ENCODE measurements around the gene TRIM65. TPM values are rescaled to one million over a fixed set of nuclear protein-coding genes. Genes with fewer than 3 reads are reported as not detected.

The TRIM65 gene
- total and polyA plus RNA-seq, 2 of the 13 experiments (the other 11 are each of a cell fraction or from before 2014, with no cell fraction given), result 10.3 to 22.4 TPM

DNA sequence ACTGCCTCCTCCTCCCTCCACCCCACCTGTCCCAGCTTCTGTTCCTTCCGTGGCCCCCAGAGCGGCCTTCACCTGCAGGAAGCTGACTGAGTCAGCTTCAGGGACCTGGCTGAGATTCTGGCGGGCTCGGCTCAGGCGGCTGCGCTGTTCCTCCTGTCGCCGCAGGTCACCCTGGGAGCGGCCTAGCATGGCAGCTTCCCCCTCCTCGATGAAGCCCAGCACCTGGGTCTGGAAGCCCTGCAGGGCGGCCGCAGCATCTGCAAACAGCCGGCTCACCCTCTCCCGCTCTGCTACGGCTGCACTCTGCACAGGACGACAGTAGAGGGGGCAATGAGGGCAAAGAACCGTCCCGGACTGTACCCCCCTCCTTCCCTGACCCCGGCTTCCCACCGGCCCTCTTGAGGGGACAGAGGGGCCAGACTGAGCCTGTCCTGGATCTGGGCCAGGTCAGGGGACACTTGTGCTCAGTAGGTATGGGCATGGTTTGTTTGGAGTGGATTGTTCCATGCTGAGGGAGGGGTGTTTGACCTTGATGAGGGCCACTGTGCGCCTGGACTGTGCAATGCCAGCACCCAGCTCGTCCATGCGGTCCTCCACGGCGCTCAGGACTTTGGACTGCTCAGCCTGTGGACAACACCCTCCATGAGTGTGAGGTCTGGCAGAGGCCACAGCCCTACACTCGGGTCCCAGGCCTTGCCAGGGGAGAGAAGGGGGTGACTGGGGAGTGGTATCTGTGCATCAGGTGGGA lies 20.4 kb downstream of the TRIM65 start (continued):
- TF ChIP-seq REXO4 (CRISPR knock-in tag; IDR thresholded peaks at IDR 0.05; ENCODE audit: borderline replicate concordance), result no peak
- TF ChIP-seq ZNF329 (CRISPR knock-in tag; IDR thresholded peaks at IDR 0.05; ENCODE audit: low read depth), result peak; percentile 97
- no peak for TF ChIP-seq CC2D1A (CRISPR knock-in tag; IDR thresholded peaks at IDR 0.05)
- TF ChIP-seq, protein P1, sequence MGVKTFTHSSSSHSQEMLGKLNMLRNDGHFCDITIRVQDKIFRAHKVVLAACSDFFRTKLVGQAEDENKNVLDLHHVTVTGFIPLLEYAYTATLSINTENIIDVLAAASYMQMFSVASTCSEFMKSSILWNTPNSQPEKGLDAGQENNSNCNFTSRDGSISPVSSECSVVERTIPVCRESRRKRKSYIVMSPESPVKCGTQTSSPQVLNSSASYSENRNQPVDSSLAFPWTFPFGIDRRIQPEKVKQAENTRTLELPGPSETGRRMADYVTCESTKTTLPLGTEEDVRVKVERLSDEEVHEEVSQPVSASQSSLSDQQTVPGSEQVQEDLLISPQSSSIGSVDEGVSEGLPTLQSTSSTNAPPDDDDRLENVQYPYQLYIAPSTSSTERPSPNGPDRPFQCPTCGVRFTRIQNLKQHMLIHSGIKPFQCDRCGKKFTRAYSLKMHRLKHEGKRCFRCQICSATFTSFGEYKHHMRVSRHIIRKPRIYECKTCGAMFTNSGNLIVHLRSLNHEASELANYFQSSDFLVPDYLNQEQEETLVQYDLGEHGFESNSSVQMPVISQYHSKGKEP (CRISPR knock-in tag; IDR thresholded peaks at IDR 0.05), result peak; percentile 17; the same call in 1 of the 2 replicates
- peak; percentile 90 for TF ChIP-seq SMAD3 (CRISPR knock-in tag; IDR thresholded peaks at IDR 0.05)
- TF ChIP-seq MYNN (CRISPR knock-in tag; IDR thresholded peaks at IDR 0.05; ENCODE audit: low read depth), result no peak
- peak; percentile 72; the same call in 1 of the 2 replicates for TF ChIP-seq ZNF253 (CRISPR knock-in tag; IDR thresholded peaks at IDR 0.05; ENCODE audit: borderline replicate concordance)
- TF ChIP-seq, protein P2, sequence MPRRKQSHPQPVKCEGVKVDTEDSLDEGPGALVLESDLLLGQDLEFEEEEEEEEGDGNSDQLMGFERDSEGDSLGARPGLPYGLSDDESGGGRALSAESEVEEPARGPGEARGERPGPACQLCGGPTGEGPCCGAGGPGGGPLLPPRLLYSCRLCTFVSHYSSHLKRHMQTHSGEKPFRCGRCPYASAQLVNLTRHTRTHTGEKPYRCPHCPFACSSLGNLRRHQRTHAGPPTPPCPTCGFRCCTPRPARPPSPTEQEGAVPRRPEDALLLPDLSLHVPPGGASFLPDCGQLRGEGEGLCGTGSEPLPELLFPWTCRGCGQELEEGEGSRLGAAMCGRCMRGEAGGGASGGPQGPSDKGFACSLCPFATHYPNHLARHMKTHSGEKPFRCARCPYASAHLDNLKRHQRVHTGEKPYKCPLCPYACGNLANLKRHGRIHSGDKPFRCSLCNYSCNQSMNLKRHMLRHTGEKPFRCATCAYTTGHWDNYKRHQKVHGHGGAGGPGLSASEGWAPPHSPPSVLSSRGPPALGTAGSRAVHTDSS (CRISPR knock-in tag; conservative IDR thresholded peaks at IDR 0.05), result 0 out of 2 replicates have a peak, but pooled peaks have one; percentile 11
- TF ChIP-seq CBX5 (CRISPR knock-in tag; IDR thresholded peaks at IDR 0.05; ENCODE audit: borderline replicate concordance), result peak; percentile 89
- TF ChIP-seq KAT8 (CRISPR knock-in tag; IDR thresholded peaks at IDR 0.05), result peak; percentile 82
- TF ChIP-seq SRSF9 (IDR thresholded peaks at IDR 0.05; ENCODE audit: borderline replicate concordance, insufficient read depth, low read depth, low read length, poor library complexity, severe bottlenecking), result no peak
- no peak for TF ChIP-seq SETDB1 (CRISPR knock-in tag; IDR thresholded peaks at IDR 0.05; ENCODE audit: borderline replicate concordance)
- peak; percentile 19; the same call in 1 of the 2 replicates for TF ChIP-seq CENPT (CRISPR knock-in tag; IDR thresholded peaks at IDR 0.05; ENCODE audit: low read depth)
- peak; percentile 28 for TF ChIP-seq CCAR2 (optimal IDR thresholded peaks at IDR 0.05; ENCODE audit: low read depth, low read length)
- TF ChIP-seq ZNF614 (CRISPR knock-in tag; IDR thresholded peaks at IDR 0.05; ENCODE audit: borderline replicate concordance), result peak; percentile 92; the same call in 1 of the 2 replicates
- peak; percentile 76; the same call in 1 of the 2 replicates for TF ChIP-seq ZNF230 (CRISPR knock-in tag; IDR thresholded peaks at IDR 0.05)
- peak; percentile 76; the same call in 1 of the 2 replicates for TF ChIP-seq CEBPB (IDR thresholded peaks at IDR 0.05; ENCODE audit: borderline replicate concordance, low read depth, low read length)
- TF ChIP-seq, protein P3, sequence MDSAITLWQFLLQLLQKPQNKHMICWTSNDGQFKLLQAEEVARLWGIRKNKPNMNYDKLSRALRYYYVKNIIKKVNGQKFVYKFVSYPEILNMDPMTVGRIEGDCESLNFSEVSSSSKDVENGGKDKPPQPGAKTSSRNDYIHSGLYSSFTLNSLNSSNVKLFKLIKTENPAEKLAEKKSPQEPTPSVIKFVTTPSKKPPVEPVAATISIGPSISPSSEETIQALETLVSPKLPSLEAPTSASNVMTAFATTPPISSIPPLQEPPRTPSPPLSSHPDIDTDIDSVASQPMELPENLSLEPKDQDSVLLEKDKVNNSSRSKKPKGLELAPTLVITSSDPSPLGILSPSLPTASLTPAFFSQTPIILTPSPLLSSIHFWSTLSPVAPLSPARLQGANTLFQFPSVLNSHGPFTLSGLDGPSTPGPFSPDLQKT (CRISPR knock-in tag; IDR thresholded peaks at IDR 0.05; ENCODE audit: borderline replicate concordance), result peak; percentile 68; the same call in 1 of the 2 replicates
- no peak; the same call in 1 of the 2 replicates for TF ChIP-seq ZNF484 (CRISPR knock-in tag; IDR thresholded peaks at IDR 0.05; ENCODE audit: borderline replicate concordance, low read depth)
- TF ChIP-seq ELF1 (CRISPR knock-in tag; IDR thresholded peaks at IDR 0.05), result no peak; the same call in none of the 2 replicates
- peak; percentile 93 for TF ChIP-seq RBM22 (optimal IDR thresholded peaks at IDR 0.05; ENCODE audit: low read length)
- no peak for TF ChIP-seq PRPF4 (IDR thresholded peaks at IDR 0.05; ENCODE audit: low read depth, low read length, poor library complexity, severe bottlenecking)

Data from HepG2 (cell line).